ENCODE results near the gene OR1F1.

GRCh38 chr16:3145151-3145550 is 42.9 kb upstream of the OR1F1 start:
- TF ChIP-seq, protein P1, sequence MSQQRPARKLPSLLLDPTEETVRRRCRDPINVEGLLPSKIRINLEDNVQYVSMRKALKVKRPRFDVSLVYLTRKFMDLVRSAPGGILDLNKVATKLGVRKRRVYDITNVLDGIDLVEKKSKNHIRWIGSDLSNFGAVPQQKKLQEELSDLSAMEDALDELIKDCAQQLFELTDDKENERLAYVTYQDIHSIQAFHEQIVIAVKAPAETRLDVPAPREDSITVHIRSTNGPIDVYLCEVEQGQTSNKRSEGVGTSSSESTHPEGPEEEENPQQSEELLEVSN (IDR thresholded peaks at IDR 0.05; ENCODE audit: borderline replicate concordance in 1 of 2, extremely low read depth in 1 of 2, insufficient read depth in 1 of 2, insufficient read length in 1 of 2, low read depth in 1 of 2, low read length in 1 of 2, poor library complexity in 1 of 2, severe bottlenecking in 1 of 2): no peak
- TF ChIP-seq CTCF (IDR thresholded peaks at IDR 0.05 in 2 of 3, conservative IDR thresholded peaks at IDR 0.05 in 1 of 3; ENCODE audit: insufficient read depth in 2 of 3, low read depth in 1 of 3, low read length in 3 of 3) (no peak), TARDBP (IDR thresholded peaks at IDR 0.05) (no peak), TBP (optimal IDR thresholded peaks at IDR 0.05; ENCODE audit: low read depth, low read length) (no peak), SIX5 (IDR thresholded peaks at IDR 0.05; ENCODE audit: borderline replicate concordance in 1 of 2, insufficient read depth in 1 of 2, low read depth in 1 of 2, low read length in 2 of 2) (no peak), JUND (IDR thresholded peaks at IDR 0.05; ENCODE audit: borderline replicate concordance, low read depth, low read length) (no peak), JUND (tag; IDR thresholded peaks at IDR 0.05; ENCODE audit: borderline replicate concordance, low read depth, low read length) (no peak), ZNF165 (CRISPR knock-in tag; IDR thresholded peaks at IDR 0.05; ENCODE audit: borderline replicate concordance) (no peak), TCF3 (CRISPR knock-in tag; IDR thresholded peaks at IDR 0.05) (no peak), SRF (CRISPR knock-in tag; IDR thresholded peaks at IDR 0.05) (no peak), POLR2G (IDR thresholded peaks at IDR 0.05; ENCODE audit: low read depth, low read length) (no peak), ZNF696 (CRISPR knock-in tag; conservative IDR thresholded peaks at IDR 0.05) (no peak), MLX (CRISPR knock-in tag; conservative IDR thresholded peaks at IDR 0.05) (no peak)
- TF ChIP-seq, protein P2, sequence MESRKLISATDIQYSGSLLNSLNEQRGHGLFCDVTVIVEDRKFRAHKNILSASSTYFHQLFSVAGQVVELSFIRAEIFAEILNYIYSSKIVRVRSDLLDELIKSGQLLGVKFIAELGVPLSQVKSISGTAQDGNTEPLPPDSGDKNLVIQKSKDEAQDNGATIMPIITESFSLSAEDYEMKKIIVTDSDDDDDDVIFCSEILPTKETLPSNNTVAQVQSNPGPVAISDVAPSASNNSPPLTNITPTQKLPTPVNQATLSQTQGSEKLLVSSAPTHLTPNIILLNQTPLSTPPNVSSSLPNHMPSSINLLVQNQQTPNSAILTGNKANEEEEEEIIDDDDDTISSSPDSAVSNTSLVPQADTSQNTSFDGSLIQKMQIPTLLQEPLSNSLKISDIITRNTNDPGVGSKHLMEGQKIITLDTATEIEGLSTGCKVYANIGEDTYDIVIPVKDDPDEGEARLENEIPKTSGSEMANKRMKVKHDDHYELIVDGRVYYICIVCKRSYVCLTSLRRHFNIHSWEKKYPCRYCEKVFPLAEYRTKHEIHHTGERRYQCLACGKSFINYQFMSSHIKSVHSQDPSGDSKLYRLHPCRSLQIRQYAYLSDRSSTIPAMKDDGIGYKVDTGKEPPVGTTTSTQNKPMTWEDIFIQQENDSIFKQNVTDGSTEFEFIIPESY (CRISPR knock-in tag; IDR thresholded peaks at IDR 0.05): no peak
- TF ChIP-seq, protein P3, sequence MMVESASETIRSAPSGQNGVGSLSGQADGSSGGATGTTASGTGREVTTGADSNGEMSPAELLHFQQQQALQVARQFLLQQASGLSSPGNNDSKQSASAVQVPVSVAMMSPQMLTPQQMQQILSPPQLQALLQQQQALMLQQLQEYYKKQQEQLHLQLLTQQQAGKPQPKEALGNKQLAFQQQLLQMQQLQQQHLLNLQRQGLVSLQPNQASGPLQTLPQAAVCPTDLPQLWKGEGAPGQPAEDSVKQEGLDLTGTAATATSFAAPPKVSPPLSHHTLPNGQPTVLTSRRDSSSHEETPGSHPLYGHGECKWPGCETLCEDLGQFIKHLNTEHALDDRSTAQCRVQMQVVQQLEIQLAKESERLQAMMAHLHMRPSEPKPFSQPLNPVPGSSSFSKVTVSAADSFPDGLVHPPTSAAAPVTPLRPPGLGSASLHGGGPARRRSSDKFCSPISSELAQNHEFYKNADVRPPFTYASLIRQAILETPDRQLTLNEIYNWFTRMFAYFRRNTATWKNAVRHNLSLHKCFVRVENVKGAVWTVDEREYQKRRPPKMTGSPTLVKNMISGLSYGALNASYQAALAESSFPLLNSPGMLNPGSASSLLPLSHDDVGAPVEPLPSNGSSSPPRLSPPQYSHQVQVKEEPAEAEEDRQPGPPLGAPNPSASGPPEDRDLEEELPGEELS (CRISPR knock-in tag; IDR thresholded peaks at IDR 0.05; ENCODE audit: borderline replicate concordance): no peak
